Fibroblast of lung (primary cell): Measurements from ENCODE around the gene TMEM244. TPM values are rescaled to one million over a fixed set of nuclear protein-coding genes. Genes with fewer than 3 reads are reported as not detected.

Experiments
- DNase-seq, 2 donors: peaks; one replicate each; pipeline versions ENCODE4 v3.0.0 to v3.0.0-alpha.2; 2010; ENCODE audit warnings: low read depth in 2 of 2
- H2AFZ ChIP-seq: 2 replicates; pipeline ENCODE4 v1.5.1; 2012; ENCODE audit warnings: low read length, control low read depth, inconsistent platforms
- H3K27ac ChIP-seq: 2 replicates; pipeline ENCODE4 v1.5.1; 2011; ENCODE audit warnings: low read length, control low read depth; ENCODE audit not compliant: insufficient read depth
- H3K27me3 ChIP-seq: 2 replicates; pipeline ENCODE4 v1.5.1; 2011; ENCODE audit warnings: mild to moderate bottlenecking, low read length; ENCODE audit not compliant: control insufficient read depth, insufficient read depth
- H3K36me3 ChIP-seq: 2 replicates; pipeline ENCODE4 v1.5.1; 2011; ENCODE audit warnings: low read length; ENCODE audit not compliant: control insufficient read depth, insufficient read depth
- H3K4me1 ChIP-seq: 2 replicates; pipeline ENCODE4 v1.5.1; 2011; ENCODE audit warnings: low read length; ENCODE audit not compliant: control insufficient read depth, insufficient read depth; ENCODE audit errors: extremely low read depth
- H3K4me2 ChIP-seq: 2 replicates; pipeline ENCODE4 v1.5.1; 2011; ENCODE audit warnings: low read length, control low read depth; ENCODE audit not compliant: insufficient read depth; ENCODE audit errors: extremely low read depth
- H3K4me3 ChIP-seq, 4 experiments: fragments of 200-600 bp in 1 of 4; sonication (generic) in 1 of 4; replicated peaks in 1 of 4; 2 replicates each; pipeline ENCODE4 v1.5.1; 2011 to 2016; ENCODE audit warnings: low read length in 4 of 4, low read depth in 3 of 4, mild to moderate bottlenecking in 3 of 4, control low read depth in 2 of 4, inconsistent platforms in 1 of 4, mixed read lengths in 1 of 4; ENCODE audit not compliant: insufficient read depth in 1 of 4; ENCODE audit errors: control extremely low read depth in 1 of 4
- H3K79me2 ChIP-seq: 2 replicates; pipeline ENCODE4 v1.5.1; 2012; ENCODE audit warnings: mild to moderate bottlenecking, low read length, inconsistent platforms; ENCODE audit not compliant: control insufficient read depth, insufficient read depth
- H3K9ac ChIP-seq: 2 replicates; pipeline ENCODE4 v1.5.1; 2011; ENCODE audit warnings: mild to moderate bottlenecking, low read length, control low read depth; ENCODE audit not compliant: insufficient read depth
- H3K9me3 ChIP-seq: 2 replicates; pipeline ENCODE4 v1.5.1; 2012; ENCODE audit warnings: low read depth, low read length; ENCODE audit not compliant: control insufficient read depth, insufficient read depth
- H4K20me1 ChIP-seq: 2 replicates; pipeline ENCODE4 v1.5.1; 2011; ENCODE audit warnings: low read length; ENCODE audit not compliant: control insufficient read depth, insufficient read depth; ENCODE audit errors: extremely low read depth
- CTCF ChIP-seq, 2 donors: IDR thresholded peaks in 1 of 2; conservative IDR thresholded peaks in 1 of 2; 1 replicate in 1 of 2; 2 replicates in 1 of 2; pipeline ENCODE4 v1.5.1; 2011 to 2012; ENCODE audit warnings: low read length in 2 of 2, control low read depth in 1 of 2, inconsistent platforms in 1 of 2, low read depth in 1 of 2, mild to moderate bottlenecking in 1 of 2
- EZH2 ChIP-seq: IDR thresholded peaks from 2 replicates; pipeline ENCODE4 v1.5.1; 2012; ENCODE audit warnings: low read length, control low read depth, mild to moderate bottlenecking; ENCODE audit errors: missing control alignments
- polyA plus RNA-seq, 2 donors: library from polyadenylated mRNA; depleted of rRNA in 1 of 2; stranded (reverse) in 1 of 2; unstranded in 1 of 2; fragments of >200 nt; gene quantifications; 2 replicates each; pipeline ENCODE4 v1.2.1, GENCODE V29; 2011 to 2012; ENCODE audit warnings: missing spikeins in 1 of 2
- total RNA-seq: library from RNA; depleted of rRNA; stranded (reverse); fragments of >200 nt; gene quantifications from 2 replicates; pipeline ENCODE4 v1.2.1, GENCODE V29; 2014

Gene TMEM244
- total and polyA plus RNA-seq, 2 donors (not counting 1 experiment from before 2014, with no cell fraction given), result not detected

- no peak overlapping the region for H3K4me3 ChIP-seq
- H3K36me3 ChIP-seq, result no peaks in the 10 kb centered on the region
- H3K27me3 ChIP-seq, result no peaks in the 10 kb centered on the region
- DNase-seq, result peak; percentile 83 to 89
- no peak for TF ChIP-seq EZH2
- no peak for TF ChIP-seq CTCF (conservative IDR thresholded peaks at IDR 0.05 in 1 of 2, IDR thresholded peaks at IDR 0.05 in 1 of 2; ENCODE audit: low read depth in 1 of 2, low read length in 2 of 2)
- no peaks in the 10 kb centered on the region for H3K79me2 ChIP-seq
- H3K9ac ChIP-seq, result no peak overlapping the region
- H3K4me1 ChIP-seq, result peaks cover 4% of the 10 kb centered on the region
- no peak overlapping the region for H3K4me2 ChIP-seq
- H4K20me1 ChIP-seq, result no peaks in the 10 kb centered on the region
- H2AFZ ChIP-seq, result no peak overlapping the region
- no peaks in the 10 kb centered on the region for H3K9me3 ChIP-seq
- H3K27ac ChIP-seq, result no peak overlapping the region
These were observed 28.5 kb upstream of the TMEM244 start for GRCh38 chr6:129889580-129889979.

GRCh38 chr6:129886401-129887155 lies 25.5 kb upstream of the TMEM244 start:
- Histone ChIP-seq H3K4me1 (peaks cover 4% of the 10 kb centered on the region), H3K27me3 (no peaks in the 10 kb centered on the region), H3K79me2 (no peaks in the 10 kb centered on the region)

GRCh38 chr6:129884211-129884610 lies 23.1 kb upstream of the TMEM244 start:
- TF ChIP-seq CTCF (conservative IDR thresholded peaks at IDR 0.05 in 1 of 2, IDR thresholded peaks at IDR 0.05 in 1 of 2; ENCODE audit: low read depth in 1 of 2, low read length in 2 of 2) (no peak), EZH2 (no peak)
- Histone ChIP-seq H3K9me3 (no peaks in the 10 kb centered on the region), H3K4me3 (no peak overlapping the region), H3K79me2 (no peaks in the 10 kb centered on the region), H3K36me3 (no peaks in the 10 kb centered on the region), H3K9ac (no peak overlapping the region), H3K4me1 (no peaks in the 10 kb centered on the region), H3K27me3 (no peaks in the 10 kb centered on the region), H3K4me2 (no peak overlapping the region), H2AFZ (no peak overlapping the region), H4K20me1 (no peaks in the 10 kb centered on the region), H3K27ac (no peak overlapping the region)
- DNase-seq, result no peak

More at GRCh38 chr6:129886401-129887155, 25.5 kb upstream of the TMEM244 start:
- no peak for TF ChIP-seq CTCF (conservative IDR thresholded peaks at IDR 0.05 in 1 of 2, IDR thresholded peaks at IDR 0.05 in 1 of 2; ENCODE audit: low read depth in 1 of 2, low read length in 2 of 2)
- TF ChIP-seq EZH2, result no peak
- H3K4me3 ChIP-seq, result no peak overlapping the region
- H3K4me2 ChIP-seq, result no peak overlapping the region
- H3K9ac ChIP-seq, result no peak overlapping the region
- no peak overlapping the region for H2AFZ ChIP-seq
- no peak overlapping the region for H3K27ac ChIP-seq
- no peaks in the 10 kb centered on the region for H3K9me3 ChIP-seq
- no peaks in the 10 kb centered on the region for H4K20me1 ChIP-seq
- H3K36me3 ChIP-seq, result no peaks in the 10 kb centered on the region
- DNase-seq, result no peak
